Adipose tissue (tissue), 3 donors: Measurements from ENCODE around the gene ZNF559. TPM values are rescaled to one million over a fixed set of nuclear protein-coding genes. Genes with fewer than 3 reads are reported as not detected.
A peak's percentile ranks its signal among the peaks of the same experiment; 100 is the strongest.
"Not testable (repeated sequence)": the region's sequence is repeated elsewhere in the genome, so short reads cannot be mapped to it uniquely, and the experiment has no call there.

Source experiments
- H3K27ac ChIP-seq: one replicate; pipeline ENCODE4 v1.5.1; 2013; ENCODE audit warnings: low read depth, low read length
- WGBS, 3 donors: extraction: QIAGEN DNeasy Blood & Tissue Kit; methylation state at CpG; one replicate each; pipeline ENCODE4 v1.1.7; 2013; 5-methylcytosine and 5-hydroxymethylcytosine counted together
- polyA plus RNA-seq, 3 donors: library from polyadenylated mRNA; stranded (reverse); fragments of 200-250 nt; gene quantifications; one replicate each; pipeline ENCODE4 v1.2.3, GENCODE V29; 2013
- donor health status: healthy with polysubstance abuse.
- donor health status: Bipolar disorder and iron deficiency.
- donor health status: healthy.

ZNF559 gene
- 10 to 100 TPM in 1 of 3 donors, 1 to 10 TPM in 2; 5.6 to 12.1 (median 6.2) TPM for polyA plus RNA-seq

DNA sequence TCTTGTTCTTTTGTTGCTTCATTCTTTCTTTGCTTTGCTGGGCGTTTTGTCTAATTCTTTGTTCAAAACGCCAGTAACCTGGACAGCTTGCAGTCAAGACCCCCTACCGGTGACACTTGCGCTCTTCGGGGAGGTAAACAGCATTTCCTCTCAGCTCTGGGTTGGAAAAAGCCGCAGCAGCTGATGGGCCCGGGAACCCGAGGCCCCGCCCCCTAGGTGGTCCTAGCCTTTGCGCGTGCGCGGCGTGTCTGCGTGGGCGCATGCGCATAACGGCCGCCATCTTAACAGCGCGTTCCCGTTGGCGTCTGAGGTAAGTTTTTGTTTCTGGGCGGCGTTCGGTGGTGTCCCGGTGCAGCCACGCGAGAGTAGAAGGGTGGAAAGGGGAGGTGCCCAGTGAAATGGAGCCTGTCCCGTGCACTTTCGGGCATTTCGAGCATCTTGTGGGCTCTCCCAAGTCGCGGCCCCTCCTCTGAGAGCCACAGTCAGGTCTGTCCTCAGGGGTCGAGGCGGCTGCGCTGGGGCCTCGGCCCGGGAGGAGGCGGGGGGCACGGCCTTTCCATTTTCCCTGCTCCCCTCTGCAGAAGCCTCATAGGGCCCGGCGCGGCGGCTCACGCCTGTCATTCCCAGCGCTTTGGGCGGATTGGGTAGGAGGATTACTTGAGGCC lies at the start of gene ZNF559:
Gene ZNF559, plus strand, starts transcription at position 261 of the 665 bp plus-strand sequence. CDS start 14,371 bp downstream, outside the sequence.
- no peak within 1 kb of the TSS for H3K27ac ChIP-seq
- 0 to 1% (median 0%) methylated on average over 40 to 48 of the region's 48 CpGs for WGBS, 3 donors

DNA sequence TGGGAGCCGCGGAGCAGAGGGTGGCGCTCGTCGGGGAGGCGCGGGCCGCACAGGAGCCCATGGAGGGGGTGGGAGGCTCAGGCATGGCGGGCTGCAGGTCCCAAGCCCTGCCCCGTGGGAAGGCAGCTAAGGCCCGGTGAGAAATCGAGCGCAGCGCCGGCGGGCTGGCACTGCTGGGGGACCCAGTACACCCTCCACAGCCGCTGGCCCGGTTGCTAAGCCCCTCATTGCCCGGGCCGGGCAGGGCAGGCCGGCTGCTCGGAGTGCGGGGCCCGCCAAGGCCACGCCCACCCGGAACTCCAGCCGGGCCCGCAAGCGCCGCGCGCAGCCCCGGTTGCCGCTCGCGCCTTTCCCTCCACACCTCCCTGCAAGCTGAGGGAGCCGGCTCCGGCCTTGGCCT lies 40.5 kb upstream of the ZNF559 start:
- 10 to 13% (median 13%) methylated on average over 27 to 38 of the region's 38 CpGs for WGBS, 3 donors
- not testable (repeated sequence) for H3K27ac ChIP-seq

DNA sequence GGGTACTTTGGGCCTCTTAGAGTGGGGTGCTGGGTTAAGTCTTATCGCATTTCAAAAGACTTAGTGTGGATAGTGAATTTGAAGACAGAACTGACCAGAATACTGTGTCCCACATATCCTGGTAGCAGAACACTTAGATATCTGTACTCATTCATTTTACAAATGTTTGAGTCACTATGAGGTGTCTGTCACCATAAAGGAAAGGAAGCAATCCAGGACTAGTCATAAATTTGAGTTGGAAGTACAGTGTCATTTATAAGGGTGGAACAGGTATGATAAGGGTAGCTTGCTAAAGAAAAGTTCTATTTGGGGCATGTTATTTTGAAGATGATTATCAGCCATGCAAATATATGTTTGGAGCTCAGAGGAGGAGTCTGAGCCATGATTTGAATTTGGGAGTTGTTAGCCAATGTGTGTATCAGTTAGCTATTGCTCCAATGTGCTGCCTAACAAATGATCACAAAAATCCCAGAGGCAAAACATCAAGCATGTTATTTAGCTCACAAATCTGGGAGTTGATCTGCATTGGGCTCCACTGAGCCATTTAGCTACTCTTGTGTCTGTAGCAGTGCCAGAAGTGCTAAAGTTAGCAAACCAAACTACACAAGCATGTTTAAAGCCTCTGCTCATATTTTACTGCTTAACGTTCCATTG lies 34.6 kb upstream of the ZNF559 start:
- WGBS, 3 donors: 96 to 99% (median 97%) methylated on average over 2 of the region's 2 CpGs
- H3K27ac ChIP-seq: no peak overlapping the region

DNA sequence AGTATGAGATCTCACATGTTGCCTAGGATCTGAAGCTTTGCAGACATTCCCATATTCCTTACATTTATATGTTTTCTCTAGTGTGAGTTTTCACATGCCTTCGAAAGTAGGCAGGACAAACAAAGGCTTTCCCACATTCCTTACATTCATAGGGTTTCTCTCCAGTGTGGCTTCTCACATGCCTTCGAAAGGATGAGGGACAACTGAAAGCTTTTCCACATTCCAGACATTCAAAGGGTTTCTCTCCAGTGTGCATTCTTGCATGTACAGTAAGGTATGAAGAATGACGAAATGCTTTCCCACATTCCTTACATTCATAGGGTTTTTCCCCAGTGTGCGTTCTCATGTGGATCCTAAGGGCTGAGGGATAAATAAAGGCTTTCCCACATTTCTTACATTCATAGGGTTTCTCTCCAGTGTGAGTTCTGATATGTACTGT lies 28.5 kb upstream of the ZNF559 start:
- 96 to 97% (median 96%) methylated on average over 4 of the region's 4 CpGs for WGBS, 3 donors
- H3K27ac ChIP-seq: no peak overlapping the region

DNA sequence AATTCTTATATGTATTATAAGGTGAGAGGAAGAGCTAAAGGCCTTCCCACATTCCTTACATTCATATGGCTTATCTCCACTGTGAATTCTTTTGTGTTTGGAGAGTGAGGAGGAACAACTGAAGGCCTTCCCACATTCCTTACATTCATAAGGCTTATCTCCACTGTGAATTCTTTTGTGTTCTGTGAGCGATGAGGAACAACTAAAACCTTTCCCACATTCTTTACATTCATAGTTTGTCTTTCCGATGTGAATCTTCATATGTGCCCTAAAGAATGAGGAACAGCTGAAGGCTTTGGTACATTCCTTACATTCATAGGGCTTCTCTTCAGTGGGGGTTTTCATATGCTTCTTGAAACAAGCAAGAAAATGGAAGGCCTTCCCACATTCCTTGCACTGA lies 27.6 kb upstream of the ZNF559 start:
- WGBS, 3 donors: 93 to 100% (median 97%) methylated on average over 2 of the region's 2 CpGs
- H3K27ac ChIP-seq: no peak overlapping the region

DNA sequence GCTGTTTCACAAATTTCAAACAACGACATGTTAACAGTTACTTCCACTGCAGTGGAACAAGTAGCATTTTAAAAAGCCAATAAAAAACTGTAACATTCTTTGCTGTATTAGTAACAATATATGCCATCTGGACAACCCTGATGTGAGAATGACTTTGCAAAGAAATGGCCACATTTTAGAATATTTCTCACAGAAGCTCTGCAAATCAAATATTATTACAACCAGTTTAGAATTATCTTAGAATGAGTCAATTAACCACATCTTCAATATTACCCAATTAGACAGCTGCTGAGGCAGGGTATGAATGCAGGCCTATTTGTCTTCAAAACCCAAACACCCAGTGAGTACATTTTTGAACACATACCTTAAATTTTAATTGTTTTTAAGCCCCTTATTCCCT lies 17.5 kb upstream of the ZNF559 start:
- 90 to 98% (median 96%) methylated on average over 1 of the region's 1 CpG for WGBS, 3 donors
- H3K27ac ChIP-seq: no peak overlapping the region

DNA sequence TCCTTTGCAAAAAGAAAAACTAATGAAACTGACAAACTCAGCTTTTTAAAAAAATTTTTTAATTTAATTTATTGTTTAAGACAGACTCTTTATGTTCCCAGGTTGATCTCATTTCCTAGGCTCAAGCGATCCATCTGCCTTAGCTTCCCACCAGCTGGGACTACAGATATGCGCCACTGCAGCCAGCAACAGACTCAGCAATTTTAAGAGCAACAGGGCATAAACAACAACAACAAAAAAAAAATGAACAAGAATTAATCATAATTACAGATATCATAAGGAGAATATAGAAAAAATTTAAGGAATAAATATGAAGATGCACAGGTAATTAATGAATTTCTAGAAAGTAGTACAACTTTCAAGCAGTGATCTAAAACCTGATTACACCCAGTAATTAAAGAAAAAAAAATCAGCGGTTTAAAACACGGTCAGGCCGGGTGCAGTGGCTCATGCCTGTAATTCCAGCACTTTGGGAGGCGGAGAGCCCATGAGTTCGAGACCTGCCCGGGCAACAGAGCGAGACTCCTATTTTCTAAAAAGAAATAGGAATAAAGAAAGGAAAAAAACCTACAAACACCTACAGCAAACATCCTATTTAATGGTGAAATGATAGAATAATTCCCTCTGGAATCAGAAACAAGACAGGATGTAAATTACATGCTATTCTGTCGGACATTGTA lies 15.7 kb upstream of the ZNF559 start:
- 69 to 80% (median 71%) methylated on average over 10 of the region's 10 CpGs for WGBS, 3 donors
- no peak overlapping the region for H3K27ac ChIP-seq

DNA sequence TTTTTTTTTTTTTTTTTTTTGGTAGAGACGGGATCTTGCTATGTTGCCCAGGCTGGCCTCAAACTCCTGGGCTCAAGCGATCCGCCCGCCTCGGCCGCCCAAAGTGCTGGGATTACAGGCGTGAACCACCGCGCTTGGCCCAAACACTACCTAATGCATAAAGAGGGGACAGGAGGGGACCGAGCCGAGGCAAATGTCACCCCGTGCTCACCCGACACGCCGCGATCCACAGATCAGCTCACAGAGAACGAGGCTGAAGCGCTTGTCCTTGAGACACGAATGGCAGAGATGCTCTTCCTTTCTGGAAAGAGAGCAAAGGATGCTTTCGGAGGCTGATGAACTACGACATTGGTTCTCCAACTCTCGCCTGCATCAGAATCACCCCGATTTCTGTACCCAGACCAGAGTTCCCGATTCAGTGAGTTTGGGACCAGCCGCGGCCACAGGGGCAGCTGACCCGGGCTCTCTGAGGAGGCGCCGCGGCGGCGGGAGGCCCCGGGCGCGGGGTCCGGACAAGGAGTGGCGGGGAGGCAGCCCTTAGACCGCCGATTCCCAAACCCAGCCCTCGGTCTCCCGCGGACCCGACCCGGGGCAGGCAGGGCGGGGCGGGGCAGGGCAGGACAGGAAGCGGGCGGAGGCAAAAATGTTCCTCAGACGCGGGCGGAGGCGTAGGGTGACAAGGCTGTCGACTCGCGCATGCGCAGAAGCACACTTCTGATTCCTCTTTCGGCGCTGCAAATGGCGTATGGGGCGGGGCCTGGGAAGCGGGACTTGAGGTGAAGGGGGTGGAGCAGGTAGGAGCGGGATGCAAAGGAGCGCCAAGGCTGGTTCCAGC lies 14.6 kb upstream of the ZNF559 start, which contains the start of gene ZNF699:
Gene ZNF699, minus strand, starts transcription at position 700 of the 835 bp plus-strand sequence. CDS start 4,719 bp downstream, outside the sequence.
- 1% methylated on average over 61 to 63 of the region's 63 CpGs for WGBS, 3 donors
- peak within 1 kb of the TSS; percentile 21 for H3K27ac ChIP-seq

DNA sequence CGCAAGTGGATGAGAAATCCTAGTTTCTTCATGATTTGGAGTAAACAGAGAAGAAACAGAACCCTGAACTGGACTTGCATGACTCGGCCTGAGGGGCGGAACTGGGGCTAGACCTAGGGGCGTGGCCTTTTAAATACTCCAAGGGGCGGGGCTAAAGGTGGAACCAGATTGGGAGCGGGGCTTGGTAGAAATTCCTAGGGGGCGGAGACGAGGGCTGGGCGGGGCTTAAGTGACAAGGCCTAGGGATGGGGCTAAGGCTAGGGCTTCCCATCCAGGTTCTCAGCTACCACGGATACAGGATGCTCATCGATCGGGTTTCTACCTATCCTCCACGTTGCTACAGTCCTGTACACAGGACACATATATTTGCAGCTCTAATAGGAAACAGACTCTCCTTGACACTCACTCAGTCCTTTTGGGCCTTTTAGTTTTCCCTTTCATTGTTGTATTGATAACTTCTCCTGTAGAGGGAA lies 14.0 kb upstream of the ZNF559 start:
- 2 to 7% (median 7%) methylated on average over 13 of the region's 13 CpGs for WGBS, 3 donors

DNA sequence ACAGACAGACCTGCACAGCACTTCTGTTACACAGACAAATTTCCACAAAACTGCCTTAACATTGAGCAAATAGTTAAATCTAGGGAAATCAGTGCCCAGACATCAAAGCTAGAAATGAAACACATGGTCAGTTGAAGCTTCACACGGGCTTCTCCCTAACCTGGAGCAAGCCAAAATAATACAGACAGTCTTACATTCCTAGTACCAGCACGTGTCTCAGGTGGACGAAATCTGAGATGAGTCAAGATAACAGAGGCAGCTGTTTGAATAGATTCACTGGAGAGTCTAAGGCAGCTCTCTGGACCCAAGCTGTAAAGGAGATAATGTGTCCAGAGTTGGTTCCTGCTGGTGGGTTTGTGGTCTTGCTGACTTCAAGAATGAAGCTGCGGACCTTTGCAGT lies 10.2 kb upstream of the ZNF559 start:
- 73 to 75% (median 74%) methylated on average over 4 of the region's 4 CpGs for WGBS, 3 donors
- no peak overlapping the region for H3K27ac ChIP-seq

More for the DNA sequence above, 14.0 kb upstream of the ZNF559 start:
- no peak overlapping the region for H3K27ac ChIP-seq

DNA sequence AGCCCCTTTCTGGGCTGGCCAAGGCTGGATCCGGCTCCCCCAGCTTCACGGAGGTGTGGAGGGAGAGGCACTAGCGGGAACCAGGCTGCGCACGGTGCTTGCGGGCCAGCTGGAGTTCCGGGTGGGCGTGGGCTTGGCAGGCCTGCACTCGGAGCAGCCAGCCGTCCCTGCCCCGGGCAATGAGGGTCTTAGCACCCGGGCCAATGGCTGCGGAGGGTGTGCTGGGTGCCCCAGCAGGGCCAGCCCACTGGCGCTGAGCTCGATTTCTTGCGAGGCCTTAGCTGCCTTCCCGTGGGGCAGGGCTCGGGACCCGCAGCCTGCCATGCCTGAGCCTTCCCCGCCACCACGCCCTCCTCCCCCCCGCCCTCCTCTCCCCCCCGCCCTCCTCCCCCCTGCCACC lies 2.6 kb upstream of the ZNF559 start:
- H3K27ac ChIP-seq: no peak overlapping the region
- 94 to 97% (median 95%) methylated on average over 16 to 23 of the region's 23 CpGs for WGBS, 3 donors

DNA sequence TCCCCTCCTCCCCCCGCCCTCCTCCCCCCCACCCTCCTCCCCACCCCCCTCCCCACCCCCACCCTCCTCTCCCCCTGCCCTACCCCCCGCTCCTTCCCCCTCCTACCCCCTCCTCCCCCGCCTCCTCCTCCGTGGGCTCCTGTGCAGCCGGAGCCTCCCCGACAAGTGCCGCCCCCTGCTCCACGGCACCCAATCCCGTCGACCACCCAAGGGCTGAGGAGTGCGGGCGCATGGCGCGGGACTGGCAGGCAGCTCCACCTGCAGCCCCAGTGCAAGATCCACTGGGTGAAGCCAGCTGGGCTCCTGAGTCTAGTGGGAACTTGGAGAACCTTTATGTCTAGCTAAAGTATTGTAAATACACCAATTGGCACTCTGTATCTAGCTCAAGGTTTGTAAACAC lies 2.2 kb upstream of the ZNF559 start:
- WGBS, 3 donors: 88 to 99% (median 93%) methylated on average over 10 of the region's 14 CpGs
- not testable (repeated sequence) for H3K27ac ChIP-seq

DNA sequence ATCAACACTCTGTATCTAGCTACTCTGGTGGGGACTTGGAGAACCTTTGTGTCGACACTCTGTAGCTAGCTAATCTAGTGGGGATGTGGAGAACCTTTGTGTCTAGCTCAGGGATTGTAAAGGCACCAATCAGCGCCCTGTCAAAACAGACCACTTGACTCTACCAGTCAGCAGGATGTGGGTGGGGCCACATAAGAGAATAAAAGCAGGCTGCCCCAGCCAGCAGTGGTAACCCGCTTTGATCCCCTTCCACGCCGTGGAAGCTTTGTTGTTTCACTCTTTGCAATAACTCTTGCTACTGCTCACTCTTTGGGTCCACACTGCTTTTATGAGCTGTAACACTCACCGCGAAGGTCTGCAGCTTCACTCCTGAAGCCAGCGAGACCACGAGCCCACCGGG lies 1.8 kb upstream of the ZNF559 start:
- WGBS, 3 donors: 95 to 98% (median 96%) methylated on average over 10 of the region's 10 CpGs
- not testable (repeated sequence) for H3K27ac ChIP-seq

DNA sequence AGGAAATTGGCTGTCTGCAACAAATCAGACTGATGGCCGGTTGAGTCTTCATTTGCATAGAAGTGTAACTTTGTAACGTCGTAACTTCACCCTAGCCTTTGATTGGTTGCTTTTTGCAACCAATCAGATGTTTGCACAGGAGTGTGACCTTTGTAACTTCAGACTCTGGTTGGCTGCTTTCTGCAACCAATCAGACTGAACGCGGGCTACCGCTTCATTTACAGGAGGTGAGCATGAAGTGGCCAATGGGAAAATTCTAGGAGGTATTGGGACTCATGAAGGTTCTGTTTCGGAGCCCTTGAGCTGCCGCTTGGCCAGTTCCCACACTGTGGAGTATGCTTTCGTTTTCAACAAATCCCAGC lies 441 bp upstream of the ZNF559 start:
- H3K27ac ChIP-seq: no peak overlapping the region
- WGBS, 3 donors: 0 to 1% (median 1%) methylated on average over 9 of the region's 9 CpGs

DNA sequence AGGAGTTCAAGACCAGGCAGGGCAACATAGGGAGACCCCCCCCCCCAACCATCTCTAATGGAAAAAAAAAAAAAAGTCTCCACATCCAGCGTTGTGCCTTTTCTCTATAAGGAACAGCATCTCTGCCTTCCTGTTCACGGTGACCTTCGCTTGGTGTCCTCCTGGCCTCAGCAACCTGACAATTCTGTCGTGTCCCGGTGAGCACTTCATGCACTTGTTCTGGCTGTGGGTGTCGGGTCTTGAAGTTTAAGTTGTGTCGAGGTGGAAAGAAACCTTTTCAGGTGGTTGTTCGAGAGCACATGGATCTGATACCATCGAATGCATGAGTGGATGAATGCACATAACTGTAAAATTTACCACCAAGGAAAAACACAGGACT lies 594 bp downstream of the ZNF559 start:
- no peak overlapping the region for H3K27ac ChIP-seq
- 29 to 55% (median 54%) methylated on average over 9 of the region's 9 CpGs for WGBS, 3 donors

DNA sequence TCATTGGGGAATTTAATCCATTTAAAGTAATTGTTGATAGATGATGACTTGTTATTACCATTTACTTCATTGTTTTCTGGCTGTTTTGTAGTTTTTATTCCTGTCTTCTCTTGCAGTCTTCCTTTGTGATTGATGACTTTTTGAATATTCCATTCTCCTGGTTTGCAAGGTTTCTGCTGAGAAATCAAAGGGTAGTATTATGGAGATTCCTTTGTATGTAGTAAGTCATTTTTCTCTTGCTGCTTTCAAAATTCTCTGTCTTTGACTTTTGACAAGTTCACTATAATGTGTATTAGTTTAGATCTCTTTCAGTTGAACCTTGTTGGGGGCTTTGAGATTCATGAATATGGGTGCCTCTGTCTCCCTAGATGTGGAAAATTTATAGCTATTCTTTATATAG lies 6.0 kb downstream of the ZNF559 start:
- H3K27ac ChIP-seq: no peak overlapping the region

DNA sequence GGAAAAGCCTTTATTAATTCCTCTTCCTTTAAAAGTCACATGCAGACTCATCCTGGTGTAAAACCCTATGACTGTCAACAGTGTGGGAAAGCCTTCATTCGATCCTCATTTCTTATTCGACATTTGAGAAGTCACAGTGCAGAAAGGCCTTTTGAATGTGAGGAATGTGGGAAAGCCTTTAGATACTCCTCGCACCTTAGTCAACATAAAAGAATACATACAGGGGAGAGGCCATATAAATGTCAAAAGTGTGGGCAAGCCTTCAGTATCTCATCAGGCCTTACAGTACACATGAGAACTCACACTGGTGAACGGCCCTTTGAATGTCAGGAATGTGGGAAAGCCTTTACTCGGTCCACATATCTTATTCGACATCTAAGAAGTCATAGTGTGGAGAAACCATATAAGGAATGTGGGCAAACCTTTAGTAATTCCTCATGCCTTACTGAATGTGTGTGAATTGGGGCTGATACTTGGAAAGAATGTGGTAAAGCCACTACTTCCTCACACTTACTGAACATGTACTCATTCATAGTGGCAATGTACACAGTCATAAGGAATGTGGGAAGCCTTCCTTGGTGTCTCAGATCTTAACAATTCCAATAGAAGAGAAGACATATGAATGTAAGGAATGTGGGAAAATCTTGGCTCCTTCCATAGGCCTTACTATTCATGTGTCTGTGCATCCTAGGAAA lies 18.8 kb downstream of the ZNF559 start:
- WGBS, 3 donors: 95 to 99% (median 98%) methylated on average over 6 of the region's 6 CpGs
- no peak overlapping the region for H3K27ac ChIP-seq

DNA sequence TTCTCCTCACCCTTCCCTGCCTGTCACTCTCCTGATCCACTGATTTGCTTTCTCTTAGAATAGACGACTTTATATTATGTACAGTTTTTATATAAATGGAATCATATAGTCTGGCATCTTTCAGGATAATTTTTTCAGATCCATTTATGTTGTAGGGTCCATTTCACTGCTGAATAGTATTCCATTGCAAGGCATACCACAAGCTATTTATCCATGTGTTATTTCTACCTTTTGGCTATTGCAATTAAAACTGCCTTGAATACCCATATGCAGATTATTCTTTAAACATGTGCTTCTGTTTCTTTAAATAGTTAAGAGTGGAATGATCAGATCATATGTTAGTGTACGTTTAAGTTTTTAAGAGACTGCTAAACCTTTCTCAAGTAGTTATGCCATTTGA lies 21.0 kb downstream of the ZNF559 start:
- 96% methylated on average over 2 of the region's 2 CpGs for WGBS, 3 donors

More for the DNA sequence above, 21.0 kb downstream of the ZNF559 start:
- H3K27ac ChIP-seq: no peak overlapping the region
